GM23248 (cell line): ENCODE data around the gene FAM53A. TPM values are rescaled to one million over a fixed set of nuclear protein-coding genes. Genes with fewer than 3 reads are reported as not detected.
"Not testable (repeated sequence)": the region's sequence is repeated elsewhere in the genome, so short reads cannot be mapped to it uniquely, and the experiment has no call there.

Experiments
- DNase-seq: peaks from one replicate; pipeline ENCODE4 v3.0.0-alpha.2; 2015
- H2AFZ ChIP-seq: fragments of 200-600 bp; sonication (generic); 2 replicates; pipeline ENCODE4 v1.6.1; 2016; ENCODE audit warnings: antibody characterized with exemption
- H3F3A ChIP-seq: fragments of 200-600 bp; sonication (generic); 2 replicates; pipeline ENCODE4 v1.6.1; 2016; ENCODE audit warnings: mild to moderate bottlenecking, antibody characterized with exemption, mixed run types; ENCODE audit not compliant: insufficient read depth
- H3K27ac ChIP-seq: fragments of 200-600 bp; sonication (generic); 2 replicates; pipeline ENCODE4 v1.5.1; 2016; ENCODE audit warnings: mild to moderate bottlenecking
- H3K27me3 ChIP-seq: fragments of 200-600 bp; sonication (generic); replicated peaks from 2 replicates; pipeline ENCODE4 v1.6.1; 2016; ENCODE audit warnings: mild to moderate bottlenecking; ENCODE audit not compliant: insufficient read depth
- H3K36me3 ChIP-seq: fragments of 200-600 bp; sonication (generic); 2 replicates; pipeline ENCODE4 v1.6.1; 2016; ENCODE audit warnings: low read depth, mild to moderate bottlenecking
- H3K4me1 ChIP-seq: fragments of 200-600 bp; sonication (generic); 2 replicates; pipeline ENCODE4 v1.6.1; 2016; ENCODE audit warnings: mild to moderate bottlenecking; ENCODE audit not compliant: insufficient read depth
- H3K4me2 ChIP-seq: fragments of 200-600 bp; sonication (generic); one replicate; pipeline ENCODE4 v1.6.1; 2016; ENCODE audit warnings: mild to moderate bottlenecking; ENCODE audit not compliant: unreplicated experiment
- H3K4me3 ChIP-seq: fragments of 200-600 bp; sonication (generic); 2 replicates; pipeline ENCODE4 v1.5.1; 2016; ENCODE audit warnings: mild to moderate bottlenecking
- H3K79me2 ChIP-seq: fragments of 200-600 bp; sonication (generic); 2 replicates; pipeline ENCODE4 v1.6.1; 2016; ENCODE audit warnings: mild to moderate bottlenecking; ENCODE audit not compliant: insufficient read depth
- H3K9ac ChIP-seq: fragments of 200-600 bp; sonication (generic); 2 replicates; pipeline ENCODE4 v1.6.1; 2016; ENCODE audit warnings: mild to moderate bottlenecking
- H3K9me2 ChIP-seq: fragments of 200-600 bp; sonication (generic); 2 replicates; pipeline ENCODE4 v1.6.1; 2016; ENCODE audit warnings: mixed run types, mild to moderate bottlenecking, moderate library complexity; ENCODE audit not compliant: insufficient read depth
- H3K9me3 ChIP-seq: fragments of 200-600 bp; sonication (generic); one replicate; pipeline ENCODE4 v1.6.1; 2017; ENCODE audit warnings: low read depth
- H4K20me1 ChIP-seq: fragments of 200-600 bp; sonication (generic); 2 replicates; pipeline ENCODE4 v1.6.0; 2016; ENCODE audit not compliant: insufficient read depth
- EZH2 ChIP-seq: fragments of 200-600 bp; sonication (generic); IDR thresholded peaks from 2 replicates; pipeline ENCODE4 v1.6.1; 2018; ENCODE audit warnings: antibody characterized with exemption, mild to moderate bottlenecking; ENCODE audit not compliant: insufficient read depth, poor library complexity, severe bottlenecking
- EZH2phosphoT487 ChIP-seq: fragments of 200-600 bp; sonication (generic); IDR thresholded peaks from 2 replicates; pipeline ENCODE4 v1.6.1; 2018; ENCODE audit warnings: antibody characterized with exemption, moderate library complexity, mild to moderate bottlenecking, low read depth; ENCODE audit not compliant: insufficient read depth
- WGBS, 2 experiments: methylation state at CpG; one replicate each; pipeline ENCODE4 v1.1.6; 2015 to 2017; ENCODE audit warnings: low lambda C conversion rate in 2 of 2, low coverage in 1 of 2; ENCODE audit errors: missing lambda C conversion rate in 2 of 2; 5-methylcytosine and 5-hydroxymethylcytosine counted together
- in situ Hi-C: fragments of 300-500 bp; cut with MboI; formaldehyde crosslinking; loops from 2 replicates; pipeline ENCODE4 v1.15.0; 2020
- polyA plus RNA-seq: library from polyadenylated mRNA; unstranded; fragments of >200 nt; fragmentation: Nextera tagmentation; extraction: Ambion mirVana; gene quantifications from 2 replicates; pipeline ENCODE4 v1.2.1, GENCODE V29; 2016
- total RNA-seq: library from RNA; depleted of rRNA; stranded (reverse); fragments of >200 nt; shearing (Covaris generic); gene quantifications from 2 replicates; pipeline ENCODE4 v1.2.3, GENCODE V29; 2014

Gene FAM53A
- total and polyA plus RNA-seq, 2 experiments from 2014 or later = 2.8 to 3.8 TPM

DNA sequence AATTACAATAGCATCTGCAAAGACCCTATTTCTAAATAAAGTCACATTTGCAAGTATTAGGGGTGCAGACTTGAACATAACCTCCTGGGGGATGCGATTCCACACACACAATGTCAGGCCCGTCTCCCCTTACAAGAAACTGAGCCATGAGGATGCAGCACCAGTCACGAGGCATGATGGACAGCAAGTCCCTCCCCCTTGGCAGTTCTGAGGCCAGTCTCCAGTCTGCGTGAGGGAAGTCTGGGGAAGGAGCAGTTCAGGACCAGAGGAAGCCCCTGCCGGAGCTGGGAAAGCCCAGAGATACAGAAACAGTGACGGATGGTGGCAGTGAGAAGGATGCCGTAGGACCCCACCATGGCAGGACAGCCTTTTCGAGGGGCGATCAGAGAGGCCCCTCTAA is 9.4 kb downstream of the FAM53A start:
- 65 to 67% methylated on average over 9 of the region's 9 CpGs for WGBS, 2 experiments
- DNase-seq = no peak
- H3K4me1 ChIP-seq = no peaks in the 10 kb centered on the region
- H3K27me3 ChIP-seq = no peaks in the 10 kb centered on the region
- no peaks in the 10 kb centered on the region for H3K79me2 ChIP-seq
- no peaks in the 10 kb centered on the region for H3K36me3 ChIP-seq
- H3F3A ChIP-seq = no peaks in the 10 kb centered on the region
- no peak overlapping the region for H3K4me2 ChIP-seq
- H3K9me3 ChIP-seq = no peaks in the 10 kb centered on the region
- H2AFZ ChIP-seq = no peak overlapping the region
- no peak overlapping the region for H3K9ac ChIP-seq
- no peak overlapping the region for H3K27ac ChIP-seq
- TF ChIP-seq EZH2 = no peak
- TF ChIP-seq EZH2phosphoT487 = no peak
- H3K9me2 ChIP-seq = no peaks in the 10 kb centered on the region
- H3K4me3 ChIP-seq = no peak overlapping the region
- no peaks in the 10 kb centered on the region for H4K20me1 ChIP-seq
- in situ Hi-C loops = no loop called here

DNA sequence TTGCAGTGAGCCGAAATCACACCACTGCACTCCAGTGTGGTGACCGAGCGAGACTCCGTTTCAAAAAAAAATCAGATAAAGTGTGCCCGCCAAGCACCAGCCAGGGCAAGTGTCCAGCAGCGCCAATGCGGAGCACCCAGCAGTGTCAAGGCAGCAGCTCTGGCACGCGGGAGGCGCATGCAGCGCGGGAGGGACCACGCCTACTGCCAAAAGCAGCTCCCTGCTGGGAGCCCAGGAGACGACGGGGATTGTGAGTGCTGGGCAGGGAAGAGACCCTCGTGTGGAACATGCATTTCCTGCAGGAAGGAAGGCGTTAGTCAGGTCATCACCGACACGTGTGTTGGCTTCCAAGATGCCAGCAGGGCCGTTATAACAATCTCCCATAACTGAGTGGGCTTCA is 10.4 kb downstream of the FAM53A start:
- H3K4me1 ChIP-seq = no peaks in the 10 kb centered on the region
- H3K79me2 ChIP-seq = no peaks in the 10 kb centered on the region
- WGBS, 2 experiments = 86 to 88% methylated on average over 19 to 20 of the region's 20 CpGs
- H4K20me1 ChIP-seq = no peaks in the 10 kb centered on the region
- in situ Hi-C loops = no loop called here
- DNase-seq = no peak
- H3F3A ChIP-seq = no peaks in the 10 kb centered on the region
- no peak overlapping the region for H3K4me2 ChIP-seq
- no peaks in the 10 kb centered on the region for H3K27me3 ChIP-seq
- H3K36me3 ChIP-seq = no peaks in the 10 kb centered on the region
- no peaks in the 10 kb centered on the region for H3K9me3 ChIP-seq
- TF ChIP-seq EZH2phosphoT487 (no peak), EZH2 (no peak)
- no peak overlapping the region for H3K9ac ChIP-seq
- H3K4me3 ChIP-seq = no peak overlapping the region
- H3K27ac ChIP-seq = no peak overlapping the region
- no peaks in the 10 kb centered on the region for H3K9me2 ChIP-seq
- no peak overlapping the region for H2AFZ ChIP-seq

DNA sequence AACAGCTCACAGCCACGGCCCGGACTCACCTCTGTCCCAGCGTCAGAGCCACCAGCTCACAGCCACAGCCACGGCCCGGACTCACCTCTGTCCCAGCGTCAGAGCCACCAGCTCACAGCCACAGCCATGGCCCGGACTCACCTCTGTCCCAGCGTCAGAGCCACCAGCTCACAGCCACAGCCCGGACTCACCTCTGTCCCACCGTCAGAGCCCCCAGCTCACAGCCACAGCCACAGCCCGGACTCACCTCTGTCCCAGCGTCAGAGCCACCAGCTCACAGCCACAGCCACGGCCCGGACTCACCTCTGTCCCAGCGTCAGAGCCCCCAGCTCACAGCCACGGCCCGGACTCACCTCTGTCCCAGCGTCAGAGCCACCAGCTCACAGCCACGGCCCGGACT is 13.1 kb downstream of the FAM53A start:
- H3K9me2 ChIP-seq, H3K9me3 ChIP-seq, H2AFZ ChIP-seq, H3K27ac ChIP-seq, H3K4me1 ChIP-seq, H3F3A ChIP-seq, H3K4me3 ChIP-seq, H3K79me2 ChIP-seq, H3K4me2 ChIP-seq, H4K20me1 ChIP-seq, H3K36me3 ChIP-seq, DNase-seq, H3K27me3 ChIP-seq, in situ Hi-C loops, H3K9ac ChIP-seq: not testable (repeated sequence)
- 90 to 95% methylated on average over 3 to 20 of the region's 20 CpGs for WGBS, 2 experiments

DNA sequence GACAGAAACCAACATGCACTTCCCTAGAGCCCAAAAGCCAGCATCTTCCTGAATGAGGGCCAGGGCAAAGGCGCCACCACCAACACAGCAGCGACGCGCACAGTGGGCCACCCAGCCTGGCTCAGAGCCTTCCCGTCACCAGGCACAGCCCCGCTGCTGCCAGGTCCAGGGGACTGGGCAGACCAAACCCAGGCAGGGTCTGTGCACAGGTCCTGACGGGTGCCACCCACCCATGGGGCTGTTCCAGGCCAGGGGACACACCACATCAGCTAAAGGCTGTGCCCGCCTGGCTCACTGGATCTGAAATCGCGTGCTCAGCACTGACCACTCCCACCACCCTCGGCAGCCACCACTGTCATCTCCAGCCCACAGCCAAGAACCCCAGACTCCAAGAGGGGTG is 13.8 kb downstream of the FAM53A start:
- H3K9ac ChIP-seq = no peak overlapping the region
- no peaks in the 10 kb centered on the region for H3K9me3 ChIP-seq
- DNase-seq = no peak
- H3F3A ChIP-seq = no peaks in the 10 kb centered on the region
- in situ Hi-C loops = no loop called here
- 87 to 90% methylated on average over 11 of the region's 11 CpGs for WGBS, 2 experiments
- H3K36me3 ChIP-seq = no peaks in the 10 kb centered on the region
- H3K4me2 ChIP-seq = no peak overlapping the region
- H3K79me2 ChIP-seq = no peaks in the 10 kb centered on the region
- H4K20me1 ChIP-seq = no peaks in the 10 kb centered on the region
- H2AFZ ChIP-seq = no peak overlapping the region
- no peaks in the 10 kb centered on the region for H3K4me1 ChIP-seq
- no peaks in the 10 kb centered on the region for H3K27me3 ChIP-seq
- H3K27ac ChIP-seq = no peak overlapping the region
- H3K4me3 ChIP-seq = no peak overlapping the region
- no peaks in the 10 kb centered on the region for H3K9me2 ChIP-seq
- TF ChIP-seq EZH2phosphoT487 (no peak), EZH2 (no peak)

DNA sequence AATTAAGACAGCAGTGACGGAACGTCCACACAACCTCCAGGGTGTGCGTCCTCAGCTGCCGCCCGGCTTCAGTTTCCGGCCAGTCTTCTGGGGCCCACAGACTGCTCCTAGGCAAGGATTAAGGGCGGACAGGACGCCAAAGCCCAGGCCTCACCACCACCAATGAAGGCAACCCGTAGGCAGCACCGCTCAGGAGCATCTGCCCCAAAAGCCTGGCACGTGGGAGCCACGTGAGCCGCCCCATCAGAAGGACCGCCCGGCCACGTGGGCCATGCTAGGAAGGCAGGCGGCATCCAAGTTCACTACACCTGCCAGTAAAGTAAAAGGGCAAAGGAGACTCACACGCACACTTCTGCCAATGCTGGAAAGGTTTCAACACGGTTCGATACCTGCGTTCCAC is 14.3 kb downstream of the FAM53A start:
- H4K20me1 ChIP-seq = no peaks in the 10 kb centered on the region
- no peaks in the 10 kb centered on the region for H3K79me2 ChIP-seq
- no peak for DNase-seq
- TF ChIP-seq EZH2phosphoT487 (no peak), EZH2 (no peak)
- H3K27me3 ChIP-seq = no peaks in the 10 kb centered on the region
- H2AFZ ChIP-seq = no peak overlapping the region
- in situ Hi-C loops = no loop called here
- H3K27ac ChIP-seq = no peak overlapping the region
- no peaks in the 10 kb centered on the region for H3K4me1 ChIP-seq
- WGBS, 2 experiments = 92 to 94% methylated on average over 19 to 21 of the region's 21 CpGs
- H3K9ac ChIP-seq = no peak overlapping the region
- no peak overlapping the region for H3K4me3 ChIP-seq
- H3K36me3 ChIP-seq = no peaks in the 10 kb centered on the region
- H3F3A ChIP-seq = no peaks in the 10 kb centered on the region
- H3K9me3 ChIP-seq = no peaks in the 10 kb centered on the region
- H3K4me2 ChIP-seq = no peak overlapping the region
- H3K9me2 ChIP-seq = no peaks in the 10 kb centered on the region
